OCI-LY7 (cell line): ENCODE data around the gene CHCHD4. TPM values are rescaled to one million over a fixed set of nuclear protein-coding genes. Genes with fewer than 3 reads are reported as not detected.
"Not testable (repeated sequence)": the region's sequence is repeated elsewhere in the genome, so short reads cannot be mapped to it uniquely, and the experiment has no call there.

Experiments used
- BruUV-seq: library from RNA; stranded (reverse); fragments of 400-500 nt; replicated peaks from 2 replicates; lab custom pipeline; 2021; lab: Mats Ljungman, UMichigan
- CTCF ChIA-PET: fragments of 300-600 bp; sonication (Branson Sonifier 250); formaldehyde crosslinking; loops from one replicate; lab custom pipeline; 2022; ENCODE audit warnings: antibody characterized with exemption; ENCODE audit not compliant: unreplicated experiment; lab: Charles Lee
- POLR2A ChIA-PET: fragments of 300-600 bp; sonication (Branson Sonifier 250); formaldehyde crosslinking; loops from one replicate; lab custom pipeline; 2022; ENCODE audit warnings: antibody characterized with exemption; lab: Charles Lee
- DNase-seq: peaks from one replicate; pipeline ENCODE4 v3.0.0-alpha.2; 2015; ENCODE audit warnings: low spot score
- H2AFZ ChIP-seq: fragments of 200-600 bp; sonication (generic), shearing (Covaris generic); 2 replicates; pipeline ENCODE4 v1.6.1; 2014; ENCODE audit warnings: mild to moderate bottlenecking, antibody characterized with exemption, low read length, moderate library complexity
- H3K27ac ChIP-seq: fragments of 200-600 bp; sonication (generic); 2 replicates; pipeline ENCODE4 v1.5.1; 2014; ENCODE audit warnings: mixed run types, low read depth, mild to moderate bottlenecking, moderate library complexity, low read length, inconsistent platforms; ENCODE audit not compliant: poor library complexity, severe bottlenecking
- H3K36me3 ChIP-seq: fragments of 200-600 bp; sonication (generic); 2 replicates; pipeline ENCODE4 v1.6.1; 2014; ENCODE audit warnings: mild to moderate bottlenecking, antibody characterized with exemption, low read length, moderate library complexity, mixed read lengths; ENCODE audit not compliant: insufficient read depth
- H3K4me1 ChIP-seq: fragments of 200-600 bp; sonication (generic); 2 replicates; pipeline ENCODE4 v1.5.1; 2014; ENCODE audit warnings: mild to moderate bottlenecking, low read length; ENCODE audit not compliant: insufficient read depth, poor library complexity, severe bottlenecking
- H3K4me2 ChIP-seq: fragments of 200-600 bp; sonication (generic); 2 replicates; pipeline ENCODE4 v1.6.1; 2014; ENCODE audit warnings: mild to moderate bottlenecking, low read length
- H3K4me3 ChIP-seq: fragments of 200-600 bp; sonication (generic); 2 replicates; pipeline ENCODE4 v1.5.1; 2014; ENCODE audit warnings: mild to moderate bottlenecking, low read depth, low read length; ENCODE audit not compliant: poor library complexity, severe bottlenecking
- H3K79me2 ChIP-seq: fragments of 200-600 bp; sonication (generic); 2 replicates; pipeline ENCODE4 v1.6.1; 2016; ENCODE audit warnings: low read depth, mild to moderate bottlenecking, low read length, moderate library complexity, mixed read lengths; ENCODE audit not compliant: insufficient read depth
- H3K9me2 ChIP-seq: fragments of 200-600 bp; sonication (generic); 2 replicates; pipeline ENCODE4 v1.6.1; 2016; ENCODE audit warnings: mild to moderate bottlenecking, low read length, mixed read lengths; ENCODE audit not compliant: insufficient read depth
- H3K9me3 ChIP-seq: fragments of 200-600 bp; sonication (generic); 2 replicates; pipeline ENCODE4 v1.6.1; 2014; ENCODE audit warnings: mild to moderate bottlenecking, mixed run types, low read length, mixed read lengths
- H4K20me1 ChIP-seq: fragments of 200-600 bp; sonication (generic); 2 replicates; pipeline ENCODE4 v1.6.1; 2014; ENCODE audit warnings: mild to moderate bottlenecking, antibody characterized with exemption, low read length, moderate library complexity, mixed read lengths; ENCODE audit not compliant: insufficient read depth
- EZH2phosphoT487 ChIP-seq: fragments of 200-600 bp; sonication (generic); IDR thresholded peaks from 2 replicates; pipeline ENCODE4 v1.6.1; 2018; ENCODE audit warnings: low read depth, borderline replicate concordance, mild to moderate bottlenecking, mixed run types, antibody characterized with exemption, low read length, moderate library complexity, mixed read lengths
- intact Hi-C: fragments of 100-400 bp; cut with micrococcal nuclease; formaldehyde crosslinking; loops from one replicate; pipeline ENCODE4 v1.10.0; 2022; ENCODE audit not compliant: unreplicated experiment
- total RNA-seq, 2 experiments: library from RNA; depleted of rRNA in 1 of 2; stranded (reverse); fragments of >200 nt in 1 of 2; shearing (Covaris generic) in 1 of 2; gene quantifications; 2 replicates each; pipeline ENCODE4 v1.2.3, GENCODE V29; 2014 to 2022
- TF ChIP-seq, protein P1 (sequence below): fragments of 200-600 bp; sonication (generic); conservative IDR thresholded peaks from 2 replicates; pipeline ENCODE4 v1.5.1; 2014; ENCODE audit warnings: mild to moderate bottlenecking, antibody characterized with exemption, low read length, moderate library complexity, mixed read lengths

The CHCHD4 gene
- total RNA-seq, 2 experiments from 2014 or later, result 19.8 to 27.1 TPM

DNA sequence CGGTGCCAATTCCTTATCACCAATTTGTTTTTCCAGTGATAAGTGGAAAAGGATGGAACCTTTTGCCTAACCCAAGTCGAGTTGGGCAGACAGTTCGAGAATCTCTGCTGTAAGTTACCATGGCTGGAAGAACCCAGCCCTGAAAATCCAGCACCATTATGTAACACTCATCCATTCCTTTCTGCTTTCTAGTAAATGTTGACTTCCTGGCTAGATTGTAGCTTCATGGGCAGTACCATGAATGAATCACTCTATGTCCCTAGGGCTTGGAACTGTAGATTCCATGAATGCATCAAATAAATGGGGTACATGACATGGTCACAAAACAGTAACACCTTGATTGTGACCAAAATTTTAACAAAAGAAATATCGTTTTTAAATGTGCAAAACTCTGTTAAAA, 14.0 kb downstream of the CHCHD4 start:
- Histone ChIP-seq H3K79me2 (no peaks in the 10 kb centered on the region), H3K36me3 (peaks cover 57% of the 10 kb centered on the region), H3K4me1 (no peaks in the 10 kb centered on the region), H3K9me2 (no peaks in the 10 kb centered on the region), H3K4me2 (no peak overlapping the region), H4K20me1 (no peaks in the 10 kb centered on the region), H3K27ac (no peak overlapping the region), H3K4me3 (no peak overlapping the region), H2AFZ (no peak overlapping the region), H3K9me3 (no peaks in the 10 kb centered on the region)
- DNase-seq, result no peak
- ChIA-PET POLR2A (interaction anchor here (1.1 kb wide), 1 partner anchor 13 kb away, joined by 4 read pairs; no protein-coding TSS in a partner anchor), CTCF (no interaction called here)
- intact Hi-C loops, result no loop called here
- no peak for TF ChIP-seq EZH2phosphoT487
- TF ChIP-seq, protein P1, sequence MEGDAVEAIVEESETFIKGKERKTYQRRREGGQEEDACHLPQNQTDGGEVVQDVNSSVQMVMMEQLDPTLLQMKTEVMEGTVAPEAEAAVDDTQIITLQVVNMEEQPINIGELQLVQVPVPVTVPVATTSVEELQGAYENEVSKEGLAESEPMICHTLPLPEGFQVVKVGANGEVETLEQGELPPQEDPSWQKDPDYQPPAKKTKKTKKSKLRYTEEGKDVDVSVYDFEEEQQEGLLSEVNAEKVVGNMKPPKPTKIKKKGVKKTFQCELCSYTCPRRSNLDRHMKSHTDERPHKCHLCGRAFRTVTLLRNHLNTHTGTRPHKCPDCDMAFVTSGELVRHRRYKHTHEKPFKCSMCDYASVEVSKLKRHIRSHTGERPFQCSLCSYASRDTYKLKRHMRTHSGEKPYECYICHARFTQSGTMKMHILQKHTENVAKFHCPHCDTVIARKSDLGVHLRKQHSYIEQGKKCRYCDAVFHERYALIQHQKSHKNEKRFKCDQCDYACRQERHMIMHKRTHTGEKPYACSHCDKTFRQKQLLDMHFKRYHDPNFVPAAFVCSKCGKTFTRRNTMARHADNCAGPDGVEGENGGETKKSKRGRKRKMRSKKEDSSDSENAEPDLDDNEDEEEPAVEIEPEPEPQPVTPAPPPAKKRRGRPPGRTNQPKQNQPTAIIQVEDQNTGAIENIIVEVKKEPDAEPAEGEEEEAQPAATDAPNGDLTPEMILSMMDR, result no peak
- BruUV-seq, result no TSS peak

DNA sequence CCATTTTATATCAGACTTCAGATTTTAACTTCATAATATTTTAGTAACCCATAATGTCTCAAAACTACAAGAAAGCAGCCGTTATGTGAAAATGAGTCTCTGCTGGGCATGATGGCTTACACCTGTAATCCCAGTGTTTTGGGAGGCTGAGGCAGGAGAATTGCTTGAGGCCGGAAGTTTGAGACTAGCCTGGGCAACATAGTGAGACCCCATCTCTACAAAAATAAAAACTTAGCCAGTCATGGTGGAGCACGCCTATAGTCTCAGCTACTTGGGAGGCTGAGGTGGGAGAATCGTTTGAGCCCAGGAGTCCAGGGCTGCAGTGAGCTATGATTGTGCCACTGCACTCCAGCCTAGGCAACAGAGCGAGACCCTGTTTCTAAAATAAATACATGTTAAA, 14.8 kb downstream of the CHCHD4 start:
- POLR2A ChIA-PET, result interaction anchor here (1.1 kb wide), 1 partner anchor 9 kb away, joined by 4 read pairs; no protein-coding TSS in a partner anchor
- BruUV-seq, H3K4me2 ChIP-seq, H3K4me3 ChIP-seq, DNase-seq, H3K79me2 ChIP-seq, H3K9me3 ChIP-seq, H4K20me1 ChIP-seq, H3K4me1 ChIP-seq, intact Hi-C loops, H3K27ac ChIP-seq, H3K9me2 ChIP-seq, H2AFZ ChIP-seq, CTCF ChIA-PET: not testable (repeated sequence)
- H3K36me3 ChIP-seq, result peaks cover 48% of the 10 kb centered on the region

DNA sequence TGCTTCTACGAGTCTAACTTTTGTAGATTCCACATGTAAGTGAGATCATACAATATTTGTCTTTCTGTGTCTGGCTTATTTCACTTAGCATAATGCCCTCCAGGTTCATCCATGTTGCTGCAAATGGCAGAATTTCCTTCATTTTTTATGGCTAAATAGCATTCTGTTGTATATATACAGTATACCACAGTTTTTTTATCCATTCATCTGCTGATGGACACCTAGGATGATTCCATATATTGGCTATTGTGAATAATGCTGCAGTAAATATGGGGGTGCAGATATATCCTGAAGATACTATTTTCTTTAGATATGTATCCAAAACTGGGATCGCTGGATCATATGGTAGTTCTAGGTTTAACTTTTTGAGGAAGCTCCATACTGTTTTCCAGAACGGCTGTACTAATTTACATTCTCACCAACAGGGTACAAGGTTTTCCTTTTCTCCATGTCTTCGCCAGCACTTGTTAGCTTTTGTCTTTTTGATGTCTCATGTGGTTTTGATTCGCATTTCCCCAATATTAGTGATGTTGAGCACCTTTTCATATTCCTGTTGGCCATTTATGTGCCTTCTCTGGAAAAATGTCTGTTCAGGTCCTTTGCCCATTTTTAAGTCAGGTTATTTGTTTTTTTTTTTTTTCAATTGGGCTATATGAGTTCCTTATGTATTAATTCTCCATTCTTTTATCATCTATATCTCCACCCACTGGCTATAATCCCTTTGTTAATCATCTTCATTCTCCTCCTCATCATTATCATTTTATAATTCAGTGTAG, 26.9 kb downstream of the CHCHD4 start:
- no TSS peak for BruUV-seq
- Histone ChIP-seq H3K36me3 (no peaks in the 10 kb centered on the region), H3K9me2 (no peaks in the 10 kb centered on the region), H3K4me3 (no peak overlapping the region), H3K27ac (no peak overlapping the region), H4K20me1 (no peaks in the 10 kb centered on the region), H3K4me2 (no peak overlapping the region), H3K4me1 (no peaks in the 10 kb centered on the region), H3K79me2 (no peaks in the 10 kb centered on the region), H2AFZ (no peak overlapping the region), H3K9me3 (no peaks in the 10 kb centered on the region)
- POLR2A ChIA-PET, result interaction anchor here (0.6 kb wide), 1 partner anchor 163 kb away, joined by 3 read pairs; no protein-coding TSS in a partner anchor
- CTCF ChIA-PET, result no interaction called here
- DNase-seq, result no peak
- intact Hi-C loops, result no loop called here
- TF ChIP-seq, protein P1, result no peak
- no peak for TF ChIP-seq EZH2phosphoT487
